ENCODE measurements around the gene KCTD1. TPM values are rescaled to one million over a fixed set of nuclear protein-coding genes. Genes with fewer than 3 reads are reported as not detected.

The KCTD1 gene
- 4.8 and 5.2 TPM in 2 replicates for total RNA-seq

- intact Hi-C loops (cut with micrococcal nuclease), result loop anchor here (1.0 to 10.0 kb wide), 6 partner anchors 100 to 458 kb away; partner anchors contain the start of genes SS18 and TAF4B
Observed at GRCh38 chr18:26548415-26549262, at the start of gene KCTD1. KCTD1 (minus strand) TSS chr18:26548553; CDS start chr18:26548536, 17 bp downstream.

- intact Hi-C loops (cut with micrococcal nuclease), result no loop called here
Observed at GRCh38 chr18:26593365-26594320, 45.3 kb upstream of the KCTD1 start.

GRCh38 chr18:26584745-26585144 is 36.4 kb upstream of the KCTD1 start:
- intact Hi-C loops (cut with micrococcal nuclease), result no loop called here

- intact Hi-C loops (cut with micrococcal nuclease), result no loop called here
Observed at GRCh38 chr18:26579941-26580618, 31.7 kb upstream of the KCTD1 start.

- intact Hi-C loops (cut with micrococcal nuclease), result no loop called here
Observed at GRCh38 chr18:26575865-26576217, 27.5 kb upstream of the KCTD1 start.

GRCh38 chr18:26574958-26575864 is 26.9 kb upstream of the KCTD1 start:
- intact Hi-C loops (cut with micrococcal nuclease), result no loop called here

GRCh38 chr18:26568926-26569665 is 20.7 kb upstream of the KCTD1 start:
- intact Hi-C loops (cut with micrococcal nuclease), result no loop called here

GRCh38 chr18:26568513-26568912 is 20.2 kb upstream of the KCTD1 start:
- intact Hi-C loops (cut with micrococcal nuclease), result no loop called here

GRCh38 chr18:26566874-26567555 is 18.7 kb upstream of the KCTD1 start:
- intact Hi-C loops (cut with micrococcal nuclease), result no loop called here

GRCh38 chr18:26565514-26565913 is 17.2 kb upstream of the KCTD1 start:
- intact Hi-C loops (cut with micrococcal nuclease), result no loop called here

GRCh38 chr18:26563024-26563423 is 14.7 kb upstream of the KCTD1 start:
- intact Hi-C loops (cut with micrococcal nuclease), result no loop called here

- intact Hi-C loops (cut with micrococcal nuclease), result no loop called here
Observed at GRCh38 chr18:26562568-26562967, 14.2 kb upstream of the KCTD1 start.

- intact Hi-C loops (cut with micrococcal nuclease), result no loop called here
Observed at GRCh38 chr18:26561769-26562168, 13.4 kb upstream of the KCTD1 start.

GRCh38 chr18:26556573-26556972 is 8.2 kb upstream of the KCTD1 start:
- intact Hi-C loops (cut with micrococcal nuclease), result no loop called here

GRCh38 chr18:26555804-26556553 is 7.6 kb upstream of the KCTD1 start:
- intact Hi-C loops (cut with micrococcal nuclease), result no loop called here

GRCh38 chr18:26553943-26554342 is 5.6 kb upstream of the KCTD1 start:
- intact Hi-C loops (cut with micrococcal nuclease), result no loop called here

- intact Hi-C loops (cut with micrococcal nuclease), result loop anchor here (2.0 kb wide), 1 partner anchor 105 kb away; no protein-coding TSS in a partner anchor
Observed at GRCh38 chr18:26551695-26552081, 3.3 kb upstream of the KCTD1 start.

- intact Hi-C loops (cut with micrococcal nuclease), result loop anchor here (2.0 kb wide), 1 partner anchor 106 kb away; no protein-coding TSS in a partner anchor
Observed at GRCh38 chr18:26550998-26551694, 2.8 kb upstream of the KCTD1 start.
